ENCODE results near the gene GCK. TPM values are rescaled to one million over a fixed set of nuclear protein-coding genes. Genes with fewer than 3 reads are reported as not detected.
"Not testable (repeated sequence)": the region's sequence is repeated elsewhere in the genome, so short reads cannot be mapped to it uniquely, and the experiment has no call there.

The GCK gene
- total and polyA plus RNA-seq, 2 donors = 1.4 to 2.1 TPM

GRCh38 chr7:44206008-44206407, 16.8 kb upstream of the GCK start:
- Histone ChIP-seq H3K4me3 (ENCODE audit: low read depth, low read length) (no peak overlapping the region), H3K4me1 (ENCODE audit: insufficient read depth) (no peaks in the 10 kb centered on the region), H3K36me3 (ENCODE audit: insufficient read depth) (peaks cover 2% of the 10 kb centered on the region), H3K27ac (ENCODE audit: low read depth) (no peak overlapping the region)
- WGBS = 92% methylated on average over 5 of the region's 5 CpGs
- no peak for DNase-seq (ENCODE audit: extremely low spot score)

GRCh38 chr7:44201813-44202212, 12.6 kb upstream of the GCK start:
- DNase-seq (ENCODE audit: extremely low spot score) = no peak
- Histone ChIP-seq H3K4me3 (ENCODE audit: low read depth, low read length) (peak overlapping the region; percentile 95), H3K4me1 (ENCODE audit: insufficient read depth) (no peaks in the 10 kb centered on the region), H3K27ac (ENCODE audit: low read depth) (no peak overlapping the region), H3K36me3 (ENCODE audit: insufficient read depth) (no peaks in the 10 kb centered on the region)
- WGBS = 27% methylated on average over 8 of the region's 8 CpGs

- H3K27ac ChIP-seq (ENCODE audit: low read depth) = peak within 1 kb of the TSS; percentile 48
- peak within 1 kb of the TSS; percentile 95 for H3K4me3 ChIP-seq (ENCODE audit: low read depth, low read length)
- H3K4me1 ChIP-seq (ENCODE audit: insufficient read depth) = no peaks in the 10 kb centered on the region
- under 1% methylated on average over 58 of the region's 58 CpGs for WGBS
- DNase-seq (ENCODE audit: extremely low spot score) = peak; percentile 88
- no peaks in the 10 kb centered on the region for H3K36me3 ChIP-seq (ENCODE audit: insufficient read depth)
Observed at GRCh38 chr7:44200699-44201461, 11.6 kb upstream of the GCK start, which contains the start of gene YKT6. Gene YKT6, plus strand, starts transcription at chr7:44200978. Its CDS starts 158 bp downstream, at chr7:44201136.

GRCh38 chr7:44200163-44200562, 10.9 kb upstream of the GCK start:
- not testable (repeated sequence) for H3K27ac ChIP-seq (ENCODE audit: low read depth); DNase-seq (ENCODE audit: extremely low spot score); H3K36me3 ChIP-seq (ENCODE audit: insufficient read depth); H3K4me1 ChIP-seq (ENCODE audit: insufficient read depth); H3K4me3 ChIP-seq (ENCODE audit: low read depth, low read length)
- WGBS = no CpG with 5 or more reads among the region's 3 CpGs

- Histone ChIP-seq H3K4me3 (ENCODE audit: low read depth, low read length) (no peak overlapping the region), H3K27ac (ENCODE audit: low read depth) (no peak overlapping the region), H3K36me3 (ENCODE audit: insufficient read depth) (no peaks in the 10 kb centered on the region), H3K4me1 (ENCODE audit: insufficient read depth) (no peaks in the 10 kb centered on the region)
- DNase-seq (ENCODE audit: extremely low spot score) = no peak
- WGBS = 67% methylated on average over 7 of the region's 7 CpGs
Observed at GRCh38 chr7:44197474-44197873, 8.2 kb upstream of the GCK start.

GRCh38 chr7:44196450-44196872, 7.2 kb upstream of the GCK start:
- H3K36me3 ChIP-seq (ENCODE audit: insufficient read depth) = no peaks in the 10 kb centered on the region
- no peak overlapping the region for H3K4me3 ChIP-seq (ENCODE audit: low read depth, low read length)
- 29% methylated on average over 3 of the region's 3 CpGs for WGBS
- H3K4me1 ChIP-seq (ENCODE audit: insufficient read depth) = no peaks in the 10 kb centered on the region
- H3K27ac ChIP-seq (ENCODE audit: low read depth) = no peak overlapping the region
- DNase-seq (ENCODE audit: extremely low spot score) = no peak

- Histone ChIP-seq H3K4me3 (ENCODE audit: low read depth, low read length) (no peak overlapping the region), H3K36me3 (ENCODE audit: insufficient read depth) (no peaks in the 10 kb centered on the region), H3K27ac (ENCODE audit: low read depth) (no peak overlapping the region), H3K4me1 (ENCODE audit: insufficient read depth) (no peaks in the 10 kb centered on the region)
- 24% methylated on average over 1 of the region's 1 CpG for WGBS
- DNase-seq (ENCODE audit: extremely low spot score) = no peak
Observed at GRCh38 chr7:44195889-44196288, 6.7 kb upstream of the GCK start.

- DNase-seq (ENCODE audit: extremely low spot score) = no peak
- no peaks in the 10 kb centered on the region for H3K4me1 ChIP-seq (ENCODE audit: insufficient read depth)
- no peak overlapping the region for H3K27ac ChIP-seq (ENCODE audit: low read depth)
- no peaks in the 10 kb centered on the region for H3K36me3 ChIP-seq (ENCODE audit: insufficient read depth)
- H3K4me3 ChIP-seq (ENCODE audit: low read depth, low read length) = no peak overlapping the region
- 83% methylated on average over 3 of the region's 3 CpGs for WGBS
Observed at GRCh38 chr7:44194562-44195145, 5.4 kb upstream of the GCK start.

GRCh38 chr7:44194069-44194468, 4.8 kb upstream of the GCK start:
- no peak for DNase-seq (ENCODE audit: extremely low spot score)
- WGBS = 58% methylated on average over 2 of the region's 2 CpGs

GRCh38 chr7:44193011-44193802, 4.0 kb upstream of the GCK start:
- 84% methylated on average over 7 of the region's 7 CpGs for WGBS
- no peak for DNase-seq (ENCODE audit: extremely low spot score)
- H3K27ac ChIP-seq (ENCODE audit: low read depth) = no peak overlapping the region

More at GRCh38 chr7:44194069-44194468, 4.8 kb upstream of the GCK start:
- Histone ChIP-seq H3K4me1 (ENCODE audit: insufficient read depth) (no peaks in the 10 kb centered on the region), H3K4me3 (ENCODE audit: low read depth, low read length) (no peak overlapping the region), H3K36me3 (ENCODE audit: insufficient read depth) (no peaks in the 10 kb centered on the region), H3K27ac (ENCODE audit: low read depth) (no peak overlapping the region)

GRCh38 chr7:44191171-44191570, 1.9 kb upstream of the GCK start:
- Histone ChIP-seq H3K4me3 (ENCODE audit: low read depth, low read length) (no peak overlapping the region), H3K4me1 (ENCODE audit: insufficient read depth) (no peaks in the 10 kb centered on the region), H3K27ac (ENCODE audit: low read depth) (no peak overlapping the region), H3K36me3 (ENCODE audit: insufficient read depth) (no peaks in the 10 kb centered on the region)
- WGBS = 90% methylated on average over 5 of the region's 5 CpGs
- DNase-seq (ENCODE audit: extremely low spot score) = no peak

More at GRCh38 chr7:44193011-44193802, 4.0 kb upstream of the GCK start:
- Histone ChIP-seq H3K4me3 (ENCODE audit: low read depth, low read length) (no peak overlapping the region), H3K4me1 (ENCODE audit: insufficient read depth) (no peaks in the 10 kb centered on the region), H3K36me3 (ENCODE audit: insufficient read depth) (no peaks in the 10 kb centered on the region)

GRCh38 chr7:44189993-44190872, 994 bp upstream of the GCK start:
- WGBS = 76% methylated on average over 14 of the region's 14 CpGs
- Histone ChIP-seq H3K36me3 (ENCODE audit: insufficient read depth) (no peaks in the 10 kb centered on the region), H3K4me1 (ENCODE audit: insufficient read depth) (no peaks in the 10 kb centered on the region), H3K27ac (ENCODE audit: low read depth) (no peak overlapping the region), H3K4me3 (ENCODE audit: low read depth, low read length) (no peak overlapping the region)
- DNase-seq (ENCODE audit: extremely low spot score) = no peak

Data from urinary bladder (tissue), 4 donors.